GM12892 (cell line): Measurements from ENCODE around the gene VHLL.

Experiments
- DNase-seq: peaks from one replicate; pipeline ENCODE4 v3.0.0; 2011; ENCODE audit not compliant: insufficient read length
- FAIRE-seq: peaks from 2 replicates; lab custom pipeline; 2011; peaks lifted over from hg19 to GRCh38; lab: Jason Lieb, UNC
- POLR2A ChIP-seq: IDR thresholded peaks from 2 replicates; pipeline ENCODE4 v1.6.1; 2011; ENCODE audit warnings: low read depth, low read length, control low read depth
- POLR2AphosphoS5 ChIP-seq: IDR thresholded peaks from 2 replicates; pipeline ENCODE4 v1.6.1; 2011; ENCODE audit warnings: low read depth, low read length, control low read depth
- TAF1 ChIP-seq: IDR thresholded peaks from 2 replicates; pipeline ENCODE4 v1.6.1; 2011; ENCODE audit warnings: low read depth, mild to moderate bottlenecking, control low read depth, low read length, borderline replicate concordance

The VHLL gene

GRCh38 chr1:156320560-156320959 is 21.5 kb upstream of the VHLL start:
- TF ChIP-seq POLR2A, result no peak
- no peak for TF ChIP-seq POLR2AphosphoS5
- no peak for TF ChIP-seq TAF1
- DNase-seq (no peak), FAIRE-seq (no peak)

GRCh38 chr1:156319664-156320063 is 20.6 kb upstream of the VHLL start:
- no peak for TF ChIP-seq POLR2AphosphoS5
- no peak for TF ChIP-seq TAF1
- no peak for TF ChIP-seq POLR2A
- no peak for DNase-seq
- no peak for FAIRE-seq

- FAIRE-seq (no peak), DNase-seq (no peak)
- TF ChIP-seq POLR2A (no peak), TAF1 (no peak), POLR2AphosphoS5 (no peak)
Measured at GRCh38 chr1:156316909-156317308, 17.8 kb upstream of the VHLL start.

- FAIRE-seq, result no peak
- TF ChIP-seq POLR2AphosphoS5, result no peak
- no peak for TF ChIP-seq POLR2A
- TF ChIP-seq TAF1, result no peak
- DNase-seq, result no peak
Measured at GRCh38 chr1:156310962-156311361, 11.9 kb upstream of the VHLL start.

- TF ChIP-seq POLR2A (no peak), TAF1 (no peak), POLR2AphosphoS5 (no peak)
- no peak for DNase-seq
Measured at GRCh38 chr1:156308078-156308477, 9.0 kb upstream of the VHLL start.

GRCh38 chr1:156305215-156305614 is 6.1 kb upstream of the VHLL start:
- DNase-seq, result no peak
- no peak for TF ChIP-seq POLR2A
- TF ChIP-seq POLR2AphosphoS5, result no peak
- TF ChIP-seq TAF1, result no peak
- FAIRE-seq, result no peak

More at GRCh38 chr1:156308078-156308477, 9.0 kb upstream of the VHLL start:
- FAIRE-seq, result no peak

- FAIRE-seq, result no peak
- DNase-seq, result no peak
Measured at GRCh38 chr1:156303241-156303640, 4.1 kb upstream of the VHLL start.

GRCh38 chr1:156295391-156295947 is 3.6 kb downstream of the VHLL start, which contains the start of gene GLMP:
Gene GLMP, minus strand, starts transcription at chr1:156295679. Its CDS starts 34 bp downstream, at chr1:156295645.
- no peak for TF ChIP-seq POLR2AphosphoS5
- TF ChIP-seq POLR2A, result peak; percentile 34; the same call in 1 of the 2 replicates
- no peak for FAIRE-seq
- peak; percentile 60 for DNase-seq

More at GRCh38 chr1:156303241-156303640, 4.1 kb upstream of the VHLL start:
- TF ChIP-seq POLR2AphosphoS5 (no peak), TAF1 (no peak), POLR2A (no peak)

- TF ChIP-seq TAF1, result no peak
- TF ChIP-seq POLR2AphosphoS5, result no peak
- no peak for TF ChIP-seq POLR2A
- FAIRE-seq (no peak), DNase-seq (no peak)
Measured at GRCh38 chr1:156293895-156294294, 5.2 kb downstream of the VHLL start.

- FAIRE-seq (no peak), DNase-seq (no peak)
- TF ChIP-seq POLR2A (no peak), TAF1 (no peak), POLR2AphosphoS5 (no peak)
Measured at GRCh38 chr1:156293098-156293434, 6.0 kb downstream of the VHLL start.

- TF ChIP-seq POLR2AphosphoS5 (no peak), POLR2A (no peak), TAF1 (no peak)
- FAIRE-seq (no peak), DNase-seq (peak; percentile 58)
Measured at GRCh38 chr1:156291226-156292061, 7.7 kb downstream of the VHLL start.

- no peak for DNase-seq
- TF ChIP-seq TAF1 (no peak), POLR2A (no peak), POLR2AphosphoS5 (no peak)
- FAIRE-seq, result peak; percentile 24
Measured at GRCh38 chr1:156289857-156290256, 9.2 kb downstream of the VHLL start.
